Measurements from ENCODE around the gene ERAL1.
A peak's percentile ranks its signal among the peaks of the same experiment; 100 is the strongest.

Gene ERAL1

GRCh38 chr17:28896491-28896883 lies 41.7 kb downstream of the ERAL1 start:
- no peak for TF ChIP-seq CTCF (IDR thresholded peaks at IDR 0.05; ENCODE audit: low read depth, low read length)
- H3K9me3 ChIP-seq (ENCODE audit: severe bottlenecking): no peaks in the 10 kb centered on the region
- no peaks in the 10 kb centered on the region for H3K27me3 ChIP-seq (ENCODE audit: insufficient read depth, low read depth, severe bottlenecking)
- H3K36me3 ChIP-seq: peaks cover 56% of the 10 kb centered on the region
- DNase-seq: no peak
- H3K4me3 ChIP-seq (ENCODE audit: low read depth, low read length): peak overlapping the region; percentile 96
- peak overlapping the region; percentile 97 for H3K27ac ChIP-seq

- Histone ChIP-seq H3K27me3 (ENCODE audit: insufficient read depth, low read depth, severe bottlenecking) (no peaks in the 10 kb centered on the region), H3K27ac (peak within 1 kb of the TSS; percentile 97), H3K36me3 (peaks cover 56% of the 10 kb centered on the region), H3K9me3 (ENCODE audit: severe bottlenecking) (no peaks in the 10 kb centered on the region), H3K4me3 (ENCODE audit: low read depth, low read length) (peak within 1 kb of the TSS; percentile 96)
- 0 out of 2 replicates have a peak, but pooled peaks have one; percentile 8 for TF ChIP-seq CTCF (IDR thresholded peaks at IDR 0.05; ENCODE audit: low read depth, low read length)
- peak; percentile 89 for DNase-seq
Measured at GRCh38 chr17:28896884-28897768, 42.3 kb downstream of the ERAL1 start, which contains the start of gene FLOT2. Gene FLOT2 (minus strand): TSS chr17:28897733. CDS start chr17:28897574, 159 bp downstream.

- Histone ChIP-seq H3K9me3 (ENCODE audit: severe bottlenecking) (no peaks in the 10 kb centered on the region), H3K4me3 (ENCODE audit: low read depth, low read length) (peak overlapping the region; percentile 96), H3K27me3 (ENCODE audit: insufficient read depth, low read depth, severe bottlenecking) (no peaks in the 10 kb centered on the region), H3K36me3 (peaks cover 55% of the 10 kb centered on the region), H3K27ac (peak overlapping the region; percentile 97)
- DNase-seq: no peak
- TF ChIP-seq CTCF (IDR thresholded peaks at IDR 0.05; ENCODE audit: low read depth, low read length): no peak
Measured at GRCh38 chr17:28897769-28898526, 43.1 kb downstream of the ERAL1 start.

- DNase-seq: no peak
- H3K36me3 ChIP-seq: peaks cover 52% of the 10 kb centered on the region
- no peaks in the 10 kb centered on the region for H3K27me3 ChIP-seq (ENCODE audit: insufficient read depth, low read depth, severe bottlenecking)
- no peak overlapping the region for H3K4me3 ChIP-seq (ENCODE audit: low read depth, low read length)
- TF ChIP-seq CTCF (IDR thresholded peaks at IDR 0.05; ENCODE audit: low read depth, low read length): no peak
- H3K9me3 ChIP-seq (ENCODE audit: severe bottlenecking): no peaks in the 10 kb centered on the region
- no peak overlapping the region; the same call in 1 of the 2 replicates for H3K27ac ChIP-seq
Measured at GRCh38 chr17:28898527-28898955, 43.7 kb downstream of the ERAL1 start.

GRCh38 chr17:28899212-28899815 lies 44.5 kb downstream of the ERAL1 start:
- Histone ChIP-seq H3K27ac (no peak overlapping the region), H3K27me3 (ENCODE audit: insufficient read depth, low read depth, severe bottlenecking) (no peaks in the 10 kb centered on the region), H3K4me3 (ENCODE audit: low read depth, low read length) (no peak overlapping the region), H3K36me3 (peaks cover 47% of the 10 kb centered on the region), H3K9me3 (ENCODE audit: severe bottlenecking) (no peaks in the 10 kb centered on the region)
- TF ChIP-seq CTCF (IDR thresholded peaks at IDR 0.05; ENCODE audit: low read depth, low read length): no peak
- no peak for DNase-seq
